ENCODE results near the gene PALM. TPM values are rescaled to one million over a fixed set of nuclear protein-coding genes. Genes with fewer than 3 reads are reported as not detected.
A peak's percentile ranks its signal among the peaks of the same experiment; 100 is the strongest.

The PALM gene
- total RNA-seq, 1 experiment from 2014 or later = 43.7 TPM

DNA sequence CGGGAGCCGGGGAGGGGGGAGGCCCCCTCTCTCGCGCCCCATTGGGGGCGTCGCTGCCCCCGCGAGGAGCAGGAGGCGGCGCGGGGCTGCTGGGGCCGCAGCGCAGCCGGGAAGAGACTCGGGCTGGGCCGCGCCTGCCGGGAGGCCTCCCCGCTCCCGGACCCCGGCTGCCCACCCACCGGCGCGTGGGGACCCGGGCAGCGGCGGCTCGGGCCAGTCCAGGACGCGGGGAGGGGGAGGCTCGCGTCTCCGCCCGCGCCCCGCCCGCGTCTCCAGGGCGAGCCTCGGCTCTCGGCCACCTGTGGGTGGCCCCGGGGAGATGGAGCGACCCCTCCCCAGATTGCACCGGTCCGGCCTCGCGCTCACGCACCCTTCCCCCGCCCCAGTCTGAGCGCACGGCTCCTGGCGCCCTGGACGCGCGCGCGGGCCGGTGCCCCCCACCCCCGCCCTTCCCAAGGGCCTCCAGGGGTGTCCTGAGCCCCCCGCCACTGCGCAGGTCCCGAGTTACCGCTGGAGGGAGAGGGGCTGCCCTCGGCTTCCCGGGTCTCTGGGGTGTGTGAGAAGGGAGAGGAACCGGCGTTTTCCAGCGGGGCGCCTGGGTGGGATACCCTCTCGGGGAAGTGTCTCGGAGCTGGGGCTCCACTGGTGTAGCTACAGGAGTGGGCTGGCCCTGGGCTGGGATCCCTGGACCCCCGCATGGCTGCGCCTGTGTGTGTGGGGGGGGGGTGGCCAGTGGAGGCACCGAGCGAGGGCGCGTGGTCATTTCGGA is 645 bp downstream of the PALM start:
- H3K4me1 ChIP-seq (ENCODE audit: control insufficient read depth in 1 of 2, insufficient read depth in 2 of 2, low read length in 2 of 2) = peaks cover 14 to 25% of the 10 kb centered on the region in 2 experiments
- ChIA-PET CTCF (no interaction called here), RAD21 (ENCODE audit: low non-redundant PET in 1 of 2, low total read pairs in 2 of 2, uncharacterized antibody in 2 of 2, unreplicated experiment in 2 of 2) (no interaction called here), POLR2A (interaction anchor here (0.6 kb wide), 1 partner anchor 10 kb away, joined by 3 read pairs; no protein-coding TSS in a partner anchor)
- no peaks in the 10 kb centered on the region for H3K9me2 ChIP-seq (ENCODE audit: insufficient read depth)
- intact Hi-C loops (cut with micrococcal nuclease) = no loop called here
- H3K79me2 ChIP-seq (ENCODE audit: insufficient read depth, low read length) = no peaks in the 10 kb centered on the region
- H3K9ac ChIP-seq (ENCODE audit: low read length) = peak overlapping the region; percentile 59
- peak overlapping the region; percentile 67; the same call in 1 of the 2 replicates for H3K27ac ChIP-seq (ENCODE audit: low read depth, low read length)
- H2AFZ ChIP-seq (ENCODE audit: low read depth, low read length, poor library complexity, severe bottlenecking) = no peak overlapping the region
- H3K27me3 ChIP-seq (ENCODE audit: insufficient read depth, low read length) = no peaks in the 10 kb centered on the region
- no TSS peak for BruUV-seq (replicated peaks)
- H3K9me3 ChIP-seq (ENCODE audit: control insufficient read depth in 1 of 2, insufficient read depth in 1 of 2, low read depth in 1 of 2, low read length in 2 of 2) = no peaks in the 10 kb centered on the region
- peak overlapping the region; percentile 78 for H3K4me2 ChIP-seq (ENCODE audit: low read length)
- ATAC-seq (peak; percentile 7), DNase-seq (ENCODE audit: low read depth, low spot score) (no peak)
- H3K4me3 ChIP-seq (replicated peaks in 1 of 2; ENCODE audit: low read depth in 1 of 2, low read length in 2 of 2) = peak overlapping the region; percentile 42 to 64
- H3K36me3 ChIP-seq (ENCODE audit: control insufficient read depth in 1 of 2, insufficient read depth in 2 of 2, low read length in 2 of 2) = no peaks in the 10 kb centered on the region
- TF ChIP-seq EZH2 (IDR thresholded peaks at IDR 0.05) (no peak), POLR2AphosphoS5 (IDR thresholded peaks at IDR 0.05; ENCODE audit: low read depth, low read length) (no peak), JUND (IDR thresholded peaks at IDR 0.05) (no peak), TCF7L2 (IDR thresholded peaks at IDR 0.05; ENCODE audit: borderline replicate concordance, extremely low read depth, insufficient read depth, insufficient read length) (no peak), YY1 (IDR thresholded peaks at IDR 0.05; ENCODE audit: extremely low read depth, insufficient replicate concordance, low read depth, low read length) (no peak), SRF (IDR thresholded peaks at IDR 0.05; ENCODE audit: low read depth) (no peak), CBX3 (IDR thresholded peaks at IDR 0.05; ENCODE audit: low read depth) (no peak), EZH2phosphoT487 (IDR thresholded peaks at IDR 0.05; ENCODE audit: borderline replicate concordance) (no peak)
- TF ChIP-seq, protein P1, sequence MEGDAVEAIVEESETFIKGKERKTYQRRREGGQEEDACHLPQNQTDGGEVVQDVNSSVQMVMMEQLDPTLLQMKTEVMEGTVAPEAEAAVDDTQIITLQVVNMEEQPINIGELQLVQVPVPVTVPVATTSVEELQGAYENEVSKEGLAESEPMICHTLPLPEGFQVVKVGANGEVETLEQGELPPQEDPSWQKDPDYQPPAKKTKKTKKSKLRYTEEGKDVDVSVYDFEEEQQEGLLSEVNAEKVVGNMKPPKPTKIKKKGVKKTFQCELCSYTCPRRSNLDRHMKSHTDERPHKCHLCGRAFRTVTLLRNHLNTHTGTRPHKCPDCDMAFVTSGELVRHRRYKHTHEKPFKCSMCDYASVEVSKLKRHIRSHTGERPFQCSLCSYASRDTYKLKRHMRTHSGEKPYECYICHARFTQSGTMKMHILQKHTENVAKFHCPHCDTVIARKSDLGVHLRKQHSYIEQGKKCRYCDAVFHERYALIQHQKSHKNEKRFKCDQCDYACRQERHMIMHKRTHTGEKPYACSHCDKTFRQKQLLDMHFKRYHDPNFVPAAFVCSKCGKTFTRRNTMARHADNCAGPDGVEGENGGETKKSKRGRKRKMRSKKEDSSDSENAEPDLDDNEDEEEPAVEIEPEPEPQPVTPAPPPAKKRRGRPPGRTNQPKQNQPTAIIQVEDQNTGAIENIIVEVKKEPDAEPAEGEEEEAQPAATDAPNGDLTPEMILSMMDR (IDR thresholded peaks at IDR 0.05 in 2 of 3, conservative IDR thresholded peaks at IDR 0.05 in 1 of 3; ENCODE audit: borderline replicate concordance in 1 of 3, insufficient read depth in 1 of 3, low read depth in 2 of 3, low read length in 2 of 3) = no peak
- H4K20me1 ChIP-seq (ENCODE audit: insufficient read depth) = no peaks in the 10 kb centered on the region
